HEK293 (cell line): Measurements from ENCODE around the gene HOXB9.

Experiments used
- BCL11A ChIP-seq: fragments of 450-650 bp; formaldehyde crosslinking; IDR thresholded peaks from 2 replicates; pipeline ENCODE4 v1.5.1; 2016; ENCODE audit warnings: low read depth, missing biosample characterization, missing genetic modification characterization
- BCL11B ChIP-seq: fragments of 450-650 bp; formaldehyde crosslinking; IDR thresholded peaks from 2 replicates; pipeline ENCODE4 v1.5.1; 2016; ENCODE audit warnings: low read depth, missing biosample characterization, missing genetic modification characterization
- ZBTB1 ChIP-seq: fragments of 450-650 bp; formaldehyde crosslinking; IDR thresholded peaks from 2 replicates; pipeline ENCODE4 v1.5.1; 2016; ENCODE audit warnings: missing biosample characterization, missing genetic modification characterization
- ZBTB17 ChIP-seq: fragments of 450-650 bp; formaldehyde crosslinking; IDR thresholded peaks from 2 replicates; pipeline ENCODE4 v1.5.1; 2016; ENCODE audit warnings: missing biosample characterization, missing genetic modification characterization
- ZIC2 ChIP-seq: fragments of 450-650 bp; formaldehyde crosslinking; IDR thresholded peaks from 2 replicates; pipeline ENCODE4 v1.5.1; 2016; ENCODE audit warnings: missing biosample characterization, missing genetic modification characterization
- ZNF19 ChIP-seq: fragments of 450-650 bp; formaldehyde crosslinking; IDR thresholded peaks from 2 replicates; pipeline ENCODE4; 2016; ENCODE audit warnings: missing biosample characterization, missing genetic modification characterization, low read depth
- ZNF341 ChIP-seq: fragments of 450-650 bp; formaldehyde crosslinking; IDR thresholded peaks from 2 replicates; pipeline ENCODE4; 2016; ENCODE audit warnings: low read depth, missing biosample characterization, missing genetic modification characterization
- ZNF366 ChIP-seq: fragments of 450-650 bp; formaldehyde crosslinking; conservative IDR thresholded peaks from 2 replicates; pipeline ENCODE4 v1.5.1; 2016; ENCODE audit warnings: missing biosample characterization, missing genetic modification characterization
- ZNF530 ChIP-seq: fragments of 450-650 bp; formaldehyde crosslinking; IDR thresholded peaks from 2 replicates; pipeline ENCODE4 v1.5.1; 2016; ENCODE audit warnings: low read depth, missing biosample characterization, missing genetic modification characterization
- ZNF561 ChIP-seq: fragments of 450-650 bp; IDR thresholded peaks from 2 replicates; pipeline ENCODE4 v1.5.1; 2018; ENCODE audit warnings: missing biosample characterization, missing genetic modification characterization, borderline replicate concordance
- ZNF654 ChIP-seq: fragments of 450-650 bp; formaldehyde crosslinking; IDR thresholded peaks from 2 replicates; pipeline ENCODE4 v1.5.1; 2016; ENCODE audit warnings: low read depth, missing biosample characterization, missing genetic modification characterization
- ZNF660 ChIP-seq: fragments of 450-650 bp; IDR thresholded peaks from 2 replicates; pipeline ENCODE4 v1.5.1; 2018; ENCODE audit warnings: missing biosample characterization, mild to moderate bottlenecking, missing genetic modification characterization
- ZNF792 ChIP-seq: fragments of 450-650 bp; formaldehyde crosslinking; IDR thresholded peaks from 2 replicates; pipeline ENCODE4 v1.5.1; 2016; ENCODE audit warnings: missing biosample characterization, missing genetic modification characterization
- TF ChIP-seq, protein P1 (sequence below): fragments of 450-650 bp; formaldehyde crosslinking; IDR thresholded peaks from 2 replicates; pipeline ENCODE4 v1.5.1; 2016; ENCODE audit warnings: missing biosample characterization, missing genetic modification characterization
- TF ChIP-seq, protein P2 (sequence below): fragments of 450-650 bp; formaldehyde crosslinking; IDR thresholded peaks from 2 replicates; pipeline ENCODE4 v1.5.1; 2016; ENCODE audit warnings: missing biosample characterization, missing genetic modification characterization, low read depth
- TF ChIP-seq, protein P3 (sequence below): fragments of 450-650 bp; formaldehyde crosslinking; IDR thresholded peaks from 2 replicates; pipeline ENCODE4 v1.5.1; 2017; ENCODE audit warnings: missing biosample characterization, missing genetic modification characterization
- TF ChIP-seq, protein P4 (sequence below): fragments of 450-650 bp; IDR thresholded peaks from 2 replicates; pipeline ENCODE4 v1.5.1; 2018; ENCODE audit warnings: missing biosample characterization, mild to moderate bottlenecking, missing genetic modification characterization
- TF ChIP-seq, protein P5 (sequence below): fragments of 450-650 bp; formaldehyde crosslinking; IDR thresholded peaks from 2 replicates; pipeline ENCODE4 v1.5.1; 2016; ENCODE audit warnings: missing biosample characterization, missing genetic modification characterization
- TF ChIP-seq, protein P6 (sequence below): fragments of 450-650 bp; formaldehyde crosslinking; IDR thresholded peaks from 2 replicates; pipeline ENCODE4 v1.5.1; 2017; ENCODE audit warnings: missing biosample characterization, mild to moderate bottlenecking, missing genetic modification characterization, moderate library complexity
- TF ChIP-seq, protein P7 (sequence below): fragments of 450-650 bp; formaldehyde crosslinking; IDR thresholded peaks from 2 replicates; pipeline ENCODE4 v1.5.1; 2016; ENCODE audit warnings: missing biosample characterization, missing genetic modification characterization, borderline replicate concordance
- TF ChIP-seq, protein P8 (sequence below): fragments of 450-650 bp; formaldehyde crosslinking; IDR thresholded peaks from 2 replicates; pipeline ENCODE4 v1.5.1; 2016; ENCODE audit warnings: missing biosample characterization, missing genetic modification characterization

HOXB9 gene

DNA sequence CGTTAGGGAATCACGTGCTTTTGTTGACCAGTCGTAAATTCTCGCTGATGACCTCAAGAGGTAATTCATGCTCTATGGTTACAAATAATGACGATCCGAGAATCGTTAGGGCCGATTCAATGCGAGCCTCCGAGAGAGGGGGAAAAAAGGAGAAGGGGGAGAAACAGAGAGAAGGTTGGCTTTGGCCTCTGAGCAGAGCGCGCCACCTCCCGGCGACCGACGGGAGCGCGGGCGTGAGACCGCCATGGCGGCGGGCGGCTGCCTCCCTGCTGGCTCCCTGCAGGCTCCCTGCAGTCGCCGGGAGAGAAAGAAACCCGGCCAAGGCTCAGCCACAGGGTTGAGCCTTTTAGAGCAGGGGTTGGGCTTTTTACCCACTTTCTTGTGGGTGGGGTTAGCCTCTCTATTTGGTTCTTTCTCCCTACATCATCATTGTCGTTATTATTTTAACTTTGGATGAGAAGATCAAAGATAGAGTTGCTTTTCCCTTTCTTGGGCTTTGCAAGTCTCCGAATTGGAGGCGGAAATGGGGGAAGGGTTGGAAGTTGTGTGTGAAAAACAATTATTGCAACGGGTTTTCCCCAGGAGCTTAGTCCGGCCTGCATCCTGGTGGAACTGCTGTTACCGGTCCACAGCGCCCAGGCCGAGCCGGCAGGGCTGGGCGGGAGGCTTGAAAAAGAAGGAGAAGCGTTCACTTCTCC is 32.2 kb downstream of the HOXB9 start (continued):
- TF ChIP-seq, protein P1, sequence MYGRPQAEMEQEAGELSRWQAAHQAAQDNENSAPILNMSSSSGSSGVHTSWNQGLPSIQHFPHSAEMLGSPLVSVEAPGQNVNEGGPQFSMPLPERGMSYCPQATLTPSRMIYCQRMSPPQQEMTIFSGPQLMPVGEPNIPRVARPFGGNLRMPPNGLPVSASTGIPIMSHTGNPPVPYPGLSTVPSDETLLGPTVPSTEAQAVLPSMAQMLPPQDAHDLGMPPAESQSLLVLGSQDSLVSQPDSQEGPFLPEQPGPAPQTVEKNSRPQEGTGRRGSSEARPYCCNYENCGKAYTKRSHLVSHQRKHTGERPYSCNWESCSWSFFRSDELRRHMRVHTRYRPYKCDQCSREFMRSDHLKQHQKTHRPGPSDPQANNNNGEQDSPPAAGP (tag by site-specific recombination): peak; percentile 86
- TF ChIP-seq ZBTB17 (tag by site-specific recombination): peak; percentile 86
- peak; percentile 91 for TF ChIP-seq ZNF660 (tag by site-specific recombination)
- TF ChIP-seq, protein P2, sequence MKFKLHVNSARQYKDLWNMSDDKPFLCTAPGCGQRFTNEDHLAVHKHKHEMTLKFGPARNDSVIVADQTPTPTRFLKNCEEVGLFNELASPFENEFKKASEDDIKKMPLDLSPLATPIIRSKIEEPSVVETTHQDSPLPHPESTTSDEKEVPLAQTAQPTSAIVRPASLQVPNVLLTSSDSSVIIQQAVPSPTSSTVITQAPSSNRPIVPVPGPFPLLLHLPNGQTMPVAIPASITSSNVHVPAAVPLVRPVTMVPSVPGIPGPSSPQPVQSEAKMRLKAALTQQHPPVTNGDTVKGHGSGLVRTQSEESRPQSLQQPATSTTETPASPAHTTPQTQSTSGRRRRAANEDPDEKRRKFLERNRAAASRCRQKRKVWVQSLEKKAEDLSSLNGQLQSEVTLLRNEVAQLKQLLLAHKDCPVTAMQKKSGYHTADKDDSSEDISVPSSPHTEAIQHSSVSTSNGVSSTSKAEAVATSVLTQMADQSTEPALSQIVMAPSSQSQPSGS: peak; percentile 64; the same call in 1 of the 2 replicates
- peak; percentile 97 for TF ChIP-seq ZNF561 (tag by site-specific recombination)
- peak; percentile 88 for TF ChIP-seq ZNF654 (tag by site-specific recombination)
- TF ChIP-seq BCL11B (tag by site-specific recombination): peak; percentile 69; the same call in 1 of the 2 replicates
- TF ChIP-seq ZNF530 (tag by site-specific recombination): no peak
- TF ChIP-seq ZNF366 (tag by site-specific recombination): peak; percentile 98
- TF ChIP-seq ZNF341 (tag by site-specific recombination): peak; percentile 26; the same call in 1 of the 2 replicates
- TF ChIP-seq ZNF19 (tag by site-specific recombination): no peak
- TF ChIP-seq, protein P3, sequence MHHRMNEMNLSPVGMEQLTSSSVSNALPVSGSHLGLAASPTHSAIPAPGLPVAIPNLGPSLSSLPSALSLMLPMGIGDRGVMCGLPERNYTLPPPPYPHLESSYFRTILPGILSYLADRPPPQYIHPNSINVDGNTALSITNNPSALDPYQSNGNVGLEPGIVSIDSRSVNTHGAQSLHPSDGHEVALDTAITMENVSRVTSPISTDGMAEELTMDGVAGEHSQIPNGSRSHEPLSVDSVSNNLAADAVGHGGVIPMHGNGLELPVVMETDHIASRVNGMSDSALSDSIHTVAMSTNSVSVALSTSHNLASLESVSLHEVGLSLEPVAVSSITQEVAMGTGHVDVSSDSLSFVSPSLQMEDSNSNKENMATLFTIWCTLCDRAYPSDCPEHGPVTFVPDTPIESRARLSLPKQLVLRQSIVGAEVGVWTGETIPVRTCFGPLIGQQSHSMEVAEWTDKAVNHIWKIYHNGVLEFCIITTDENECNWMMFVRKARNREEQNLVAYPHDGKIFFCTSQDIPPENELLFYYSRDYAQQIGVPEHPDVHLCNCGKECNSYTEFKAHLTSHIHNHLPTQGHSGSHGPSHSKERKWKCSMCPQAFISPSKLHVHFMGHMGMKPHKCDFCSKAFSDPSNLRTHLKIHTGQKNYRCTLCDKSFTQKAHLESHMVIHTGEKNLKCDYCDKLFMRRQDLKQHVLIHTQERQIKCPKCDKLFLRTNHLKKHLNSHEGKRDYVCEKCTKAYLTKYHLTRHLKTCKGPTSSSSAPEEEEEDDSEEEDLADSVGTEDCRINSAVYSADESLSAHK (tag by site-specific recombination): peak; percentile 54; the same call in 1 of the 2 replicates
- TF ChIP-seq, protein P4, sequence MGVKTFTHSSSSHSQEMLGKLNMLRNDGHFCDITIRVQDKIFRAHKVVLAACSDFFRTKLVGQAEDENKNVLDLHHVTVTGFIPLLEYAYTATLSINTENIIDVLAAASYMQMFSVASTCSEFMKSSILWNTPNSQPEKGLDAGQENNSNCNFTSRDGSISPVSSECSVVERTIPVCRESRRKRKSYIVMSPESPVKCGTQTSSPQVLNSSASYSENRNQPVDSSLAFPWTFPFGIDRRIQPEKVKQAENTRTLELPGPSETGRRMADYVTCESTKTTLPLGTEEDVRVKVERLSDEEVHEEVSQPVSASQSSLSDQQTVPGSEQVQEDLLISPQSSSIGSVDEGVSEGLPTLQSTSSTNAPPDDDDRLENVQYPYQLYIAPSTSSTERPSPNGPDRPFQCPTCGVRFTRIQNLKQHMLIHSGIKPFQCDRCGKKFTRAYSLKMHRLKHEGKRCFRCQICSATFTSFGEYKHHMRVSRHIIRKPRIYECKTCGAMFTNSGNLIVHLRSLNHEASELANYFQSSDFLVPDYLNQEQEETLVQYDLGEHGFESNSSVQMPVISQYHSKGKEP (tag by site-specific recombination): peak; percentile 78
- TF ChIP-seq, protein P5, sequence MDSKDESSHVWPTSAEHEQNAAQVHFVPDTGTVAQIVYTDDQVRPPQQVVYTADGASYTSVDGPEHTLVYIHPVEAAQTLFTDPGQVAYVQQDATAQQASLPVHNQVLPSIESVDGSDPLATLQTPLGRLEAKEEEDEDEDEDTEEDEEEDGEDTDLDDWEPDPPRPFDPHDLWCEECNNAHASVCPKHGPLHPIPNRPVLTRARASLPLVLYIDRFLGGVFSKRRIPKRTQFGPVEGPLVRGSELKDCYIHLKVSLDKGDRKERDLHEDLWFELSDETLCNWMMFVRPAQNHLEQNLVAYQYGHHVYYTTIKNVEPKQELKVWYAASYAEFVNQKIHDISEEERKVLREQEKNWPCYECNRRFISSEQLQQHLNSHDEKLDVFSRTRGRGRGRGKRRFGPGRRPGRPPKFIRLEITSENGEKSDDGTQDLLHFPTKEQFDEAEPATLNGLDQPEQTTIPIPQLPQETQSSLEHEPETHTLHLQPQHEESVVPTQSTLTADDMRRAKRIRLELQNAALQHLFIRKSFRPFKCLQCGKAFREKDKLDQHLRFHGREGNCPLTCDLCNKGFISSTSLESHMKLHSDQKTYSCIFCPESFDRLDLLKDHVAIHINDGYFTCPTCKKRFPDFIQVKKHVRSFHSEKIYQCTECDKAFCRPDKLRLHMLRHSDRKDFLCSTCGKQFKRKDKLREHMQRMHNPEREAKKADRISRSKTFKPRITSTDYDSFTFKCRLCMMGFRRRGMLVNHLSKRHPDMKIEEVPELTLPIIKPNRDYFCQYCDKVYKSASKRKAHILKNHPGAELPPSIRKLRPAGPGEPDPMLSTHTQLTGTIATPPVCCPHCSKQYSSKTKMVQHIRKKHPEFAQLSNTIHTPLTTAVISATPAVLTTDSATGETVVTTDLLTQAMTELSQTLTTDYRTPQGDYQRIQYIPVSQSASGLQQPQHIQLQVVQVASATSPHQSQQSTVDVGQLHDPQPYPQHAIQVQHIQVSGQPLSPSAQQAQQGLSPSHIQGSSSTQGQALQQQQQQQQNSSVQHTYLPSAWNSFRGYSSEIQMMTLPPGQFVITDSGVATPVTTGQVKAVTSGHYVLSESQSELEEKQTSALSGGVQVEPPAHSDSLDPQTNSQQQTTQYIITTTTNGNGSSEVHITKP (tag by site-specific recombination): peak; percentile 98
- 0 out of 2 replicates have a peak, but pooled peaks have one; percentile 70 for TF ChIP-seq BCL11A
- TF ChIP-seq, protein P6, sequence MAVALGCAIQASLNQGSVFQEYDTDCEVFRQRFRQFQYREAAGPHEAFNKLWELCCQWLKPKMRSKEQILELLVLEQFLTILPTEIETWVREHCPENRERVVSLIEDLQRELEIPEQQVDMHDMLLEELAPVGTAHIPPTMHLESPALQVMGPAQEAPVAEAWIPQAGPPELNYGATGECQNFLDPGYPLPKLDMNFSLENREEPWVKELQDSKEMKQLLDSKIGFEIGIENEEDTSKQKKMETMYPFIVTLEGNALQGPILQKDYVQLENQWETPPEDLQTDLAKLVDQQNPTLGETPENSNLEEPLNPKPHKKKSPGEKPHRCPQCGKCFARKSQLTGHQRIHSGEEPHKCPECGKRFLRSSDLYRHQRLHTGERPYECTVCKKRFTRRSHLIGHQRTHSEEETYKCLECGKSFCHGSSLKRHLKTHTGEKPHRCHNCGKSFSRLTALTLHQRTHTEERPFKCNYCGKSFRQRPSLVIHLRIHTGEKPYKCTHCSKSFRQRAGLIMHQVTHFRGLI (tag by site-specific recombination): peak; percentile 98
- TF ChIP-seq, protein P7, sequence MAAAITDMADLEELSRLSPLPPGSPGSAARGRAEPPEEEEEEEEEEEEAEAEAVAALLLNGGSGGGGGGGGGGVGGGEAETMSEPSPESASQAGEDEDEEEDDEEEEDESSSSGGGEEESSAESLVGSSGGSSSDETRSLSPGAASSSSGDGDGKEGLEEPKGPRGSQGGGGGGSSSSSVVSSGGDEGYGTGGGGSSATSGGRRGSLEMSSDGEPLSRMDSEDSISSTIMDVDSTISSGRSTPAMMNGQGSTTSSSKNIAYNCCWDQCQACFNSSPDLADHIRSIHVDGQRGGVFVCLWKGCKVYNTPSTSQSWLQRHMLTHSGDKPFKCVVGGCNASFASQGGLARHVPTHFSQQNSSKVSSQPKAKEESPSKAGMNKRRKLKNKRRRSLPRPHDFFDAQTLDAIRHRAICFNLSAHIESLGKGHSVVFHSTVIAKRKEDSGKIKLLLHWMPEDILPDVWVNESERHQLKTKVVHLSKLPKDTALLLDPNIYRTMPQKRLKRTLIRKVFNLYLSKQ (tag by site-specific recombination): peak; percentile 31; the same call in 1 of the 2 replicates
- TF ChIP-seq ZIC2: peak; percentile 94
- TF ChIP-seq ZBTB1: no peak
- TF ChIP-seq ZNF792 (tag by site-specific recombination): 0 out of 2 replicates have a peak, but pooled peaks have one; percentile 38
- TF ChIP-seq, protein P8, sequence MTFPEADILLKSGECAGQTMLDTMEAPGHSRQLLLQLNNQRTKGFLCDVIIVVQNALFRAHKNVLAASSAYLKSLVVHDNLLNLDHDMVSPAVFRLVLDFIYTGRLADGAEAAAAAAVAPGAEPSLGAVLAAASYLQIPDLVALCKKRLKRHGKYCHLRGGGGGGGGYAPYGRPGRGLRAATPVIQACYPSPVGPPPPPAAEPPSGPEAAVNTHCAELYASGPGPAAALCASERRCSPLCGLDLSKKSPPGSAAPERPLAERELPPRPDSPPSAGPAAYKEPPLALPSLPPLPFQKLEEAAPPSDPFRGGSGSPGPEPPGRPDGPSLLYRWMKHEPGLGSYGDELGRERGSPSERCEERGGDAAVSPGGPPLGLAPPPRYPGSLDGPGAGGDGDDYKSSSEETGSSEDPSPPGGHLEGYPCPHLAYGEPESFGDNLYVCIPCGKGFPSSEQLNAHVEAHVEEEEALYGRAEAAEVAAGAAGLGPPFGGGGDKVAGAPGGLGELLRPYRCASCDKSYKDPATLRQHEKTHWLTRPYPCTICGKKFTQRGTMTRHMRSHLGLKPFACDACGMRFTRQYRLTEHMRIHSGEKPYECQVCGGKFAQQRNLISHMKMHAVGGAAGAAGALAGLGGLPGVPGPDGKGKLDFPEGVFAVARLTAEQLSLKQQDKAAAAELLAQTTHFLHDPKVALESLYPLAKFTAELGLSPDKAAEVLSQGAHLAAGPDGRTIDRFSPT (tag by site-specific recombination): peak; percentile 35; the same call in 1 of the 2 replicates
